Inflammatory macrophage treated with lipopolysaccharide for 1 hour (primary cell): ENCODE measurements around the gene HIVEP1.

ENCODE experiments used
- DNase-seq, 2 donors: peaks; one replicate each; pipeline ENCODE4 v3.0.0-alpha.2; 2020 to 2022

The HIVEP1 gene

GRCh38 chr6:12200015-12200564, 188.0 kb downstream of the HIVEP1 start:
- DNase-seq, result peak in 1 of 2 donors; percentile 11

DNA sequence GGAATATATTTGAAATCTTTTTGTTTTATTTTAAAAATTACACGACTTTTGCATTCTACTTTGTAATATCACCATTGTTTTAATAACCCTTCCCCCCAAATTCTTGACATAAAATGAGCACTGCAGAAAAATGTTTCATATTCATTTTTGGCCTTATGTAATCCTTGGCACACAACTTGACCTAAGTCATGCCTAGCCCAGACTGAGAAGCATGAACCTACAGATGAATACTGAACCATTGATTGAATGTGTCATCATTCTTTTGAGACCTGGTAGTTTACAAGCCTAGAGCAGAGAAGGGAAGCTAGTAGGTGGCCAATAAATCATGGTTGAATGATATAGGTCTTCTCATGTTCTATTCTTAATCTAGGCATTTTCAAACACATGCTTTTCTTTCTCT, 188.6 kb downstream of the HIVEP1 start:
- no peak for DNase-seq

DNA sequence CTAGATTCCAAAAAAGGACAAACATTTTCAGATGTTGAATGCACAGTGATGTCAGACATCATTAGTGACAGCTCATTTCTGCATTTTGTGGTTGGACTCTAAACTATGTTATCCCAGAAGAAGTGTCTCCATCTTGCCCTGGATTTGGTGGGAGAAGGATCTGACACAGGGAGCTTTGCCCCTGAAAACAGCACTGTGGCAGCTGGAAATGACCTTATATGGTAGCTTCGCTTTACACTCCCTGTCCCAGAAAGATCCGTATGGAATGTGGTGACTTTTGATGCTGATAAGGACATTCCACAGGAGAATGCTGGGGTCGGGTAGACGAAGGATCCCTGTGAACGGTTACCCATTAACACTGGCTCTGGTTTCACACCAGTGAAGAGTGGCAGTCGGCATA, 190.9 kb downstream of the HIVEP1 start:
- no peak for DNase-seq

DNA sequence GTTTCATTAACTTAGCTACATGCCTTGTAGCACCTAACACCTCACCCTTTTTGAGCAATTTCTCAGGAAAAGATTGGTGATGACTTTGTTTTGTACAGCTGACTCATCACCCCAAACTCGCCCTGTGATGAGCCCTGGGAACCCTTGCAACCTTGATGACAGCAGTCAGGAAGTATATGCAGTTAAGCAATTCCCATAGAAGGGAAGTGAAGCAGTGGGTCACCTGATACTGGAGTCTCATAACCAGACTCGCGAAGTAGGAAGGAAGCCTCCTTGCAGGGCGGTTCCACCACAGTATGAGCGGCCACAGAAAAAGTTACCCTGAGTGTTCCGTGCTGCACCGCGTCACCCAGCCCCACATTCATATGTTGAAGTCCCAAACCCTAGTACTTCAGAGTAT, 196.1 kb downstream of the HIVEP1 start:
- peak; percentile 90 to 97 for DNase-seq

GRCh38 chr6:12208673-12209072, 196.6 kb downstream of the HIVEP1 start:
- no peak for DNase-seq
